ENCODE measurements around the gene HIP1R. TPM values are rescaled to one million over a fixed set of nuclear protein-coding genes. Genes with fewer than 3 reads are reported as not detected.
A peak's percentile ranks its signal among the peaks of the same experiment; 100 is the strongest.

HIP1R gene
- total and polyA plus RNA-seq, 2 of the 13 experiments (the other 11 are each of a cell fraction or from before 2014, with no cell fraction given): 18.4 to 25.5 TPM

DNA sequence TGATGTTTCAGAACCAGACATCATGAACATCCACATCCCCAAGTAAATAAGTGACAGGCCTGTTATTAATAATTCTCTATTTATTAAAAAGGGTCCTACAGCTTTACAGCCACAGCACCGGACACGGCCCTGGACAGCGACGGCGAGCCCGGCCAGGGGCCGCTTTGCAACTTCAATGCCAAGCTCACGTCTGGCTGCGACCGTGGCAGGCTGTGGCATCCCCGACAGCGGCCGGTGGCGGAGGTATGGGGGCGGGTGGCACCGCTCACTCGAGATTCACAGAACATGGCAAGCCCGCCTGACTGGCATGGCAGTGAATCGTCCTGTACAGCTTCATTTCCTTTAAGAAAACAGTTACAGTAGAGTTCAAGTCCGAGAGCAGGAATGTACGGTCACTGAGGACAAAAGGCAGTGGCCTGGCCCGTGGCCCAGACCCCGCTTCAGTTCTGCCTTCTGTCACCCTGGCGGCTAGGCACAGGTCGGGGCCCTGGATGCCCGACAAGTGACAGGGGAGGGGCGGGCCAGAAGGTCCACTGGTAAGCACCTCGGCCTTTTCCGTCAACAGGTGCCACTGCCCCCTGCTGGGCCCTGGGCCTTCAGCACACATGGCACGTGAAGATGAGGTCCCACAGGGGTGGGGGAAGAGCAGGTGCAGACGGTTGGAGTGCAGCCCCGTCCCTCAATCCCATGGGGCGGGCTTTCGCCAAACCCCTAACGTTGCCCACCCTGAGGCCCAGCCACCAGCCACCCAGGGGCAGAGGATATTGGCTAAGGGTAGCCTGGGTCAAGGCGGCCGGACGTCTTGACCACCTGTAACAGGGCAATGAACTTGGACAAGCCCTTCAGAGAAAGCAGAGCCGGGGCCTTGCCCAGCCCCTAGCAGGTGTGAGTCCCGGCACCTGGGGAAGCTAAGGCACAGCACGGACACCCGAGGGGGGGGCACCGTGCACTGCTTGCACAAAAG lies 30.3 kb downstream of the HIP1R start (continued):
- TF ChIP-seq PPARG (CRISPR knock-in tag; conservative IDR thresholded peaks at IDR 0.05): no peak
- TF ChIP-seq MXD4 (CRISPR knock-in tag; IDR thresholded peaks at IDR 0.05): no peak
- TF ChIP-seq, protein P1, sequence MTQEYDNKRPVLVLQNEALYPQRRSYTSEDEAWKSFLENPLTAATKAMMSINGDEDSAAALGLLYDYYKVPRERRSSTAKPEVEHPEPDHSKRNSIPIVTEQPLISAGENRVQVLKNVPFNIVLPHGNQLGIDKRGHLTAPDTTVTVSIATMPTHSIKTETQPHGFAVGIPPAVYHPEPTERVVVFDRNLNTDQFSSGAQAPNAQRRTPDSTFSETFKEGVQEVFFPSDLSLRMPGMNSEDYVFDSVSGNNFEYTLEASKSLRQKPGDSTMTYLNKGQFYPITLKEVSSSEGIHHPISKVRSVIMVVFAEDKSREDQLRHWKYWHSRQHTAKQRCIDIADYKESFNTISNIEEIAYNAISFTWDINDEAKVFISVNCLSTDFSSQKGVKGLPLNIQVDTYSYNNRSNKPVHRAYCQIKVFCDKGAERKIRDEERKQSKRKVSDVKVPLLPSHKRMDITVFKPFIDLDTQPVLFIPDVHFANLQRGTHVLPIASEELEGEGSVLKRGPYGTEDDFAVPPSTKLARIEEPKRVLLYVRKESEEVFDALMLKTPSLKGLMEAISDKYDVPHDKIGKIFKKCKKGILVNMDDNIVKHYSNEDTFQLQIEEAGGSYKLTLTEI (CRISPR knock-in tag; conservative IDR thresholded peaks at IDR 0.05): no peak
- no peak for TF ChIP-seq HOXA3 (CRISPR knock-in tag; IDR thresholded peaks at IDR 0.05)
- TF ChIP-seq ZNF143 (CRISPR knock-in tag; IDR thresholded peaks at IDR 0.05): no peak
- TF ChIP-seq, protein P2, sequence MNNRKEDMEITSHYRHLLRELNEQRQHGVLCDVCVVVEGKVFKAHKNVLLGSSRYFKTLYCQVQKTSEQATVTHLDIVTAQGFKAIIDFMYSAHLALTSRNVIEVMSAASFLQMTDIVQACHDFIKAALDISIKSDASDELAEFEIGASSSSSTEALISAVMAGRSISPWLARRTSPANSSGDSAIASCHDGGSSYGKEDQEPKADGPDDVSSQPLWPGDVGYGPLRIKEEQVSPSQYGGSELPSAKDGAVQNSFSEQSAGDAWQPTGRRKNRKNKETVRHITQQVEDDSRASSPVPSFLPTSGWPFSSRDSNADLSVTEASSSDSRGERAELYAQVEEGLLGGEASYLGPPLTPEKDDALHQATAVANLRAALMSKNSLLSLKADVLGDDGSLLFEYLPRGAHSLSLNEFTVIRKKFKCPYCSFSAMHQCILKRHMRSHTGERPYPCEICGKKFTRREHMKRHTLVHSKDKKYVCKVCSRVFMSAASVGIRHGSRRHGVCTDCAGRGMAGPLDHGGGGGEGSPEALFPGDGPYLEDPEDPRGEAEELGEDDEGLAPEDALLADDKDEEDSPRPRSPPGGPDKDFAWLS (CRISPR knock-in tag; IDR thresholded peaks at IDR 0.05; ENCODE audit: borderline replicate concordance): no peak
- TF ChIP-seq, protein P3, sequence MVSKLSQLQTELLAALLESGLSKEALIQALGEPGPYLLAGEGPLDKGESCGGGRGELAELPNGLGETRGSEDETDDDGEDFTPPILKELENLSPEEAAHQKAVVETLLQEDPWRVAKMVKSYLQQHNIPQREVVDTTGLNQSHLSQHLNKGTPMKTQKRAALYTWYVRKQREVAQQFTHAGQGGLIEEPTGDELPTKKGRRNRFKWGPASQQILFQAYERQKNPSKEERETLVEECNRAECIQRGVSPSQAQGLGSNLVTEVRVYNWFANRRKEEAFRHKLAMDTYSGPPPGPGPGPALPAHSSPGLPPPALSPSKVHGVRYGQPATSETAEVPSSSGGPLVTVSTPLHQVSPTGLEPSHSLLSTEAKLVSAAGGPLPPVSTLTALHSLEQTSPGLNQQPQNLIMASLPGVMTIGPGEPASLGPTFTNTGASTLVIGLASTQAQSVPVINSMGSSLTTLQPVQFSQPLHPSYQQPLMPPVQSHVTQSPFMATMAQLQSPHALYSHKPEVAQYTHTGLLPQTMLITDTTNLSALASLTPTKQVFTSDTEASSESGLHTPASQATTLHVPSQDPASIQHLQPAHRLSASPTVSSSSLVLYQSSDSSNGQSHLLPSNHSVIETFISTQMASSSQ (IDR thresholded peaks at IDR 0.05; ENCODE audit: low read depth): no peak
- TF ChIP-seq, protein P3 (CRISPR knock-in tag; IDR thresholded peaks at IDR 0.05; ENCODE audit: borderline replicate concordance): no peak
- TF ChIP-seq PITX1 (CRISPR knock-in tag; IDR thresholded peaks at IDR 0.05): no peak
- no peak for TF ChIP-seq SMC3 (IDR thresholded peaks at IDR 0.05; ENCODE audit: low read length)
- TF ChIP-seq GATAD2A (CRISPR knock-in tag; IDR thresholded peaks at IDR 0.05): 0 out of 2 replicates have a peak, but pooled peaks have one; percentile 28
- TF ChIP-seq, protein P4, sequence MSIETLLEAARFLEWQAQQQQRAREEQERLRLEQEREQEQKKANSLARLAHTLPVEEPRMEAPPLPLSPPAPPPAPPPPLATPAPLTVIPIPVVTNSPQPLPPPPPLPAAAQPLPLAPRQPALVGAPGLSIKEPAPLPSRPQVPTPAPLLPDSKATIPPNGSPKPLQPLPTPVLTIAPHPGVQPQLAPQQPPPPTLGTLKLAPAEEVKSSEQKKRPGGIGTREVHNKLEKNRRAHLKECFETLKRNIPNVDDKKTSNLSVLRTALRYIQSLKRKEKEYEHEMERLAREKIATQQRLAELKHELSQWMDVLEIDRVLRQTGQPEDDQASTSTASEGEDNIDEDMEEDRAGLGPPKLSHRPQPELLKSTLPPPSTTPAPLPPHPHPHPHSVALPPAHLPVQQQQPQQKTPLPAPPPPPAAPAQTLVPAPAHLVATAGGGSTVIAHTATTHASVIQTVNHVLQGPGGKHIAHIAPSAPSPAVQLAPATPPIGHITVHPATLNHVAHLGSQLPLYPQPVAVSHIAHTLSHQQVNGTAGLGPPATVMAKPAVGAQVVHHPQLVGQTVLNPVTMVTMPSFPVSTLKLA (IDR thresholded peaks at IDR 0.05): no peak; the same call in 1 of the 2 replicates
- no peak for TF ChIP-seq ZNF17 (CRISPR knock-in tag; IDR thresholded peaks at IDR 0.05)
- no peak for TF ChIP-seq HDAC2 (CRISPR knock-in tag; IDR thresholded peaks at IDR 0.05)
- TF ChIP-seq, protein P5, sequence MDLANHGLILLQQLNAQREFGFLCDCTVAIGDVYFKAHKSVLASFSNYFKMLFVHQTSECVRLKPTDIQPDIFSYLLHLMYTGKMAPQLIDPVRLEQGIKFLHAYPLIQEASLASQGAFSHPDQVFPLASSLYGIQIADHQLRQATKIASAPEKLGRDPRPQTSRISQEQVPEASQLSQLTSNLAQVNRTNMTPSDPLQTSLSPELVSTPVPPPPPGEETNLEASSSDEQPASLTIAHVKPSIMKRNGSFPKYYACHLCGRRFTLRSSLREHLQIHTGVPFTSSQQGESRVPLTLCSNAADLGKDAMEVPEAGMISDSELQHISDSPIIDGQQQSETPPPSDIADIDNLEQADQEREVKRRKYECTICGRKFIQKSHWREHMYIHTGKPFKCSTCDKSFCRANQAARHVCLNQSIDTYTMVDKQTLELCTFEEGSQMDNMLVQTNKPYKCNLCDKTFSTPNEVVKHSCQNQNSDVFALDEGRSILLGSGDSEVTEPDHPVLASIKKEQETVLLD (CRISPR knock-in tag; IDR thresholded peaks at IDR 0.05; ENCODE audit: low read depth): no peak
- TF ChIP-seq, protein P6, sequence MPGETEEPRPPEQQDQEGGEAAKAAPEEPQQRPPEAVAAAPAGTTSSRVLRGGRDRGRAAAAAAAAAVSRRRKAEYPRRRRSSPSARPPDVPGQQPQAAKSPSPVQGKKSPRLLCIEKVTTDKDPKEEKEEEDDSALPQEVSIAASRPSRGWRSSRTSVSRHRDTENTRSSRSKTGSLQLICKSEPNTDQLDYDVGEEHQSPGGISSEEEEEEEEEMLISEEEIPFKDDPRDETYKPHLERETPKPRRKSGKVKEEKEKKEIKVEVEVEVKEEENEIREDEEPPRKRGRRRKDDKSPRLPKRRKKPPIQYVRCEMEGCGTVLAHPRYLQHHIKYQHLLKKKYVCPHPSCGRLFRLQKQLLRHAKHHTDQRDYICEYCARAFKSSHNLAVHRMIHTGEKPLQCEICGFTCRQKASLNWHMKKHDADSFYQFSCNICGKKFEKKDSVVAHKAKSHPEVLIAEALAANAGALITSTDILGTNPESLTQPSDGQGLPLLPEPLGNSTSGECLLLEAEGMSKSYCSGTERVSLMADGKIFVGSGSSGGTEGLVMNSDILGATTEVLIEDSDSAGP (CRISPR knock-in tag; IDR thresholded peaks at IDR 0.05; ENCODE audit: borderline replicate concordance): peak; percentile 58; the same call in 1 of the 2 replicates

Data from HepG2 (cell line).